Measurements from ENCODE around the gene CELSR1. TPM values are rescaled to one million over a fixed set of nuclear protein-coding genes. Genes with fewer than 3 reads are reported as not detected.

Gene CELSR1
- total RNA-seq, 1 experiment from 2014 or later = 19.6 TPM

GRCh38 chr22:46335201-46336118 is 202.0 kb downstream of the CELSR1 start, which contains the start of gene TRMU (continued):
- TF ChIP-seq CEBPB (IDR thresholded peaks at IDR 0.05; ENCODE audit: low read depth) (no peak), RAD21 (IDR thresholded peaks at IDR 0.05; ENCODE audit: low read depth) (no peak), SRF (IDR thresholded peaks at IDR 0.05; ENCODE audit: low read depth) (peak; percentile 60; the same call in 1 of the 2 replicates), JUND (IDR thresholded peaks at IDR 0.05) (no peak), ELF1 (IDR thresholded peaks at IDR 0.05; ENCODE audit: borderline replicate concordance, low read depth) (peak; percentile 73), ZFX (IDR thresholded peaks at IDR 0.05) (peak; percentile 97), EZH2 (IDR thresholded peaks at IDR 0.05) (no peak)

GRCh38 chr22:46331496-46331895 is 205.9 kb downstream of the CELSR1 start:
- RAD21 ChIA-PET (ENCODE audit: low non-redundant PET in 1 of 2, low total read pairs in 2 of 2, uncharacterized antibody in 2 of 2, unreplicated experiment in 2 of 2) = interaction anchor here in 1 of 2 experiments (0.6 kb wide), 1 partner anchor 259 kb away, joined by 4 read pairs; no protein-coding TSS in a partner anchor
- Histone ChIP-seq H3K27me3 (ENCODE audit: insufficient read depth, low read length) (no peaks in the 10 kb centered on the region), H3K79me2 (ENCODE audit: insufficient read depth, low read length) (peaks cover 14% of the 10 kb centered on the region), H3K9me2 (ENCODE audit: insufficient read depth) (no peaks in the 10 kb centered on the region), H4K20me1 (ENCODE audit: insufficient read depth) (no peaks in the 10 kb centered on the region), H3K36me3 (ENCODE audit: control insufficient read depth in 1 of 2, insufficient read depth in 2 of 2, low read length in 2 of 2) (peaks cover 28 to 29% of the 10 kb centered on the region in 2 experiments; a peak in 3 of 4 replicates), H3K9me3 (ENCODE audit: control insufficient read depth in 1 of 2, insufficient read depth in 1 of 2, low read depth in 1 of 2, low read length in 2 of 2) (no peaks in the 10 kb centered on the region), H3K4me1 (ENCODE audit: control insufficient read depth in 1 of 2, insufficient read depth in 2 of 2, low read length in 2 of 2) (peaks cover 0 to 12% of the 10 kb centered on the region in 2 experiments; a peak in 3 of 4 replicates), H3K4me2 (ENCODE audit: low read length) (no peak overlapping the region), H2AFZ (ENCODE audit: low read depth, low read length, poor library complexity, severe bottlenecking) (no peak overlapping the region), H3K9ac (ENCODE audit: low read length) (no peak overlapping the region), H3K4me3 (replicated peaks in 1 of 2; ENCODE audit: low read depth in 1 of 2, low read length in 2 of 2) (no peak overlapping the region), H3K27ac (ENCODE audit: low read depth, low read length) (no peak overlapping the region)
- no peak for DNase-seq (ENCODE audit: low read depth, low spot score)
- POLR2A ChIA-PET = no interaction called here
- CTCF ChIA-PET = no interaction called here
- ATAC-seq = no peak
- no TSS peak for BruUV-seq (replicated peaks)
- intact Hi-C loops (cut with micrococcal nuclease) = no loop called here
- TF ChIP-seq EZH2phosphoT487 (IDR thresholded peaks at IDR 0.05; ENCODE audit: borderline replicate concordance) (no peak), POLR2AphosphoS5 (IDR thresholded peaks at IDR 0.05; ENCODE audit: low read depth, low read length) (no peak), ZFX (IDR thresholded peaks at IDR 0.05) (no peak), EZH2 (IDR thresholded peaks at IDR 0.05) (no peak), CBX3 (IDR thresholded peaks at IDR 0.05; ENCODE audit: low read depth) (no peak), EGR1 (IDR thresholded peaks at IDR 0.05; ENCODE audit: low read depth) (no peak), ZNF274 (IDR thresholded peaks at IDR 0.05; ENCODE audit: low read depth, low read length) (no peak), YY1 (IDR thresholded peaks at IDR 0.05; ENCODE audit: extremely low read depth, insufficient replicate concordance, low read depth, low read length) (no peak), SP1 (IDR thresholded peaks at IDR 0.05; ENCODE audit: low read depth) (no peak), RAD21 (IDR thresholded peaks at IDR 0.05; ENCODE audit: low read depth) (no peak), MAX (IDR thresholded peaks at IDR 0.05) (no peak), JUND (IDR thresholded peaks at IDR 0.05) (no peak), SIN3A (IDR thresholded peaks at IDR 0.05; ENCODE audit: low read depth) (no peak), CEBPB (IDR thresholded peaks at IDR 0.05; ENCODE audit: low read depth) (no peak), FOSL1 (IDR thresholded peaks at IDR 0.05; ENCODE audit: low read depth) (no peak)
- TF ChIP-seq, protein P1, sequence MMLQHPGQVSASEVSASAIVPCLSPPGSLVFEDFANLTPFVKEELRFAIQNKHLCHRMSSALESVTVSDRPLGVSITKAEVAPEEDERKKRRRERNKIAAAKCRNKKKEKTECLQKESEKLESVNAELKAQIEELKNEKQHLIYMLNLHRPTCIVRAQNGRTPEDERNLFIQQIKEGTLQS (IDR thresholded peaks at IDR 0.05) = no peak
- TF ChIP-seq, protein P2, sequence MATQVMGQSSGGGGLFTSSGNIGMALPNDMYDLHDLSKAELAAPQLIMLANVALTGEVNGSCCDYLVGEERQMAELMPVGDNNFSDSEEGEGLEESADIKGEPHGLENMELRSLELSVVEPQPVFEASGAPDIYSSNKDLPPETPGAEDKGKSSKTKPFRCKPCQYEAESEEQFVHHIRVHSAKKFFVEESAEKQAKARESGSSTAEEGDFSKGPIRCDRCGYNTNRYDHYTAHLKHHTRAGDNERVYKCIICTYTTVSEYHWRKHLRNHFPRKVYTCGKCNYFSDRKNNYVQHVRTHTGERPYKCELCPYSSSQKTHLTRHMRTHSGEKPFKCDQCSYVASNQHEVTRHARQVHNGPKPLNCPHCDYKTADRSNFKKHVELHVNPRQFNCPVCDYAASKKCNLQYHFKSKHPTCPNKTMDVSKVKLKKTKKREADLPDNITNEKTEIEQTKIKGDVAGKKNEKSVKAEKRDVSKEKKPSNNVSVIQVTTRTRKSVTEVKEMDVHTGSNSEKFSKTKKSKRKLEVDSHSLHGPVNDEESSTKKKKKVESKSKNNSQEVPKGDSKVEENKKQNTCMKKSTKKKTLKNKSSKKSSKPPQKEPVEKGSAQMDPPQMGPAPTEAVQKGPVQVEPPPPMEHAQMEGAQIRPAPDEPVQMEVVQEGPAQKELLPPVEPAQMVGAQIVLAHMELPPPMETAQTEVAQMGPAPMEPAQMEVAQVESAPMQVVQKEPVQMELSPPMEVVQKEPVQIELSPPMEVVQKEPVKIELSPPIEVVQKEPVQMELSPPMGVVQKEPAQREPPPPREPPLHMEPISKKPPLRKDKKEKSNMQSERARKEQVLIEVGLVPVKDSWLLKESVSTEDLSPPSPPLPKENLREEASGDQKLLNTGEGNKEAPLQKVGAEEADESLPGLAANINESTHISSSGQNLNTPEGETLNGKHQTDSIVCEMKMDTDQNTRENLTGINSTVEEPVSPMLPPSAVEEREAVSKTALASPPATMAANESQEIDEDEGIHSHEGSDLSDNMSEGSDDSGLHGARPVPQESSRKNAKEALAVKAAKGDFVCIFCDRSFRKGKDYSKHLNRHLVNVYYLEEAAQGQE (IDR thresholded peaks at IDR 0.05; ENCODE audit: low read depth) = no peak
- TF ChIP-seq, protein P3, sequence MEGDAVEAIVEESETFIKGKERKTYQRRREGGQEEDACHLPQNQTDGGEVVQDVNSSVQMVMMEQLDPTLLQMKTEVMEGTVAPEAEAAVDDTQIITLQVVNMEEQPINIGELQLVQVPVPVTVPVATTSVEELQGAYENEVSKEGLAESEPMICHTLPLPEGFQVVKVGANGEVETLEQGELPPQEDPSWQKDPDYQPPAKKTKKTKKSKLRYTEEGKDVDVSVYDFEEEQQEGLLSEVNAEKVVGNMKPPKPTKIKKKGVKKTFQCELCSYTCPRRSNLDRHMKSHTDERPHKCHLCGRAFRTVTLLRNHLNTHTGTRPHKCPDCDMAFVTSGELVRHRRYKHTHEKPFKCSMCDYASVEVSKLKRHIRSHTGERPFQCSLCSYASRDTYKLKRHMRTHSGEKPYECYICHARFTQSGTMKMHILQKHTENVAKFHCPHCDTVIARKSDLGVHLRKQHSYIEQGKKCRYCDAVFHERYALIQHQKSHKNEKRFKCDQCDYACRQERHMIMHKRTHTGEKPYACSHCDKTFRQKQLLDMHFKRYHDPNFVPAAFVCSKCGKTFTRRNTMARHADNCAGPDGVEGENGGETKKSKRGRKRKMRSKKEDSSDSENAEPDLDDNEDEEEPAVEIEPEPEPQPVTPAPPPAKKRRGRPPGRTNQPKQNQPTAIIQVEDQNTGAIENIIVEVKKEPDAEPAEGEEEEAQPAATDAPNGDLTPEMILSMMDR (IDR thresholded peaks at IDR 0.05 in 2 of 3, conservative IDR thresholded peaks at IDR 0.05 in 1 of 3; ENCODE audit: borderline replicate concordance in 1 of 3, insufficient read depth in 1 of 3, low read depth in 2 of 3, low read length in 2 of 3) = no peak
